ENCODE measurements around the gene CD3G.

Gene CD3G

DNA sequence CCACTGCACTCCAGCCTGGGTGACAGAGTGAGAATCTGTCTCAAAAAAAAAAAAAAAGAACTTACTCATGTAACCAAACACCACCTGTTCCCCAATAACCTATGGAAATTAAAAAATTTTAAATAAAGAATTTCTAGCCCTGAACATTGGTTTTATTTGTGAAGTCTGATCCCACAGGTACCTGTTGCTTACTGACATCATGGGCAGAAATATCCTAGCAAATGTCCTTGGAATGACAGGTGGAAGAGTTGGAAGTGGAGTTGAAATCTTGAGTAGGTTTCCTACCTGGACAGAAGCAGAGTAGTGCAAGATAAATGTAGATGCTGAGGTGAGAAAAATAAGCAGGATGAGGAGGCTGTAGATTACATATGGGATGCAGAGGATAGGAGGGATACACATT, 18.9 kb upstream of the CD3G start:
- DNase-seq (ENCODE audit: low read depth): no peak

DNA sequence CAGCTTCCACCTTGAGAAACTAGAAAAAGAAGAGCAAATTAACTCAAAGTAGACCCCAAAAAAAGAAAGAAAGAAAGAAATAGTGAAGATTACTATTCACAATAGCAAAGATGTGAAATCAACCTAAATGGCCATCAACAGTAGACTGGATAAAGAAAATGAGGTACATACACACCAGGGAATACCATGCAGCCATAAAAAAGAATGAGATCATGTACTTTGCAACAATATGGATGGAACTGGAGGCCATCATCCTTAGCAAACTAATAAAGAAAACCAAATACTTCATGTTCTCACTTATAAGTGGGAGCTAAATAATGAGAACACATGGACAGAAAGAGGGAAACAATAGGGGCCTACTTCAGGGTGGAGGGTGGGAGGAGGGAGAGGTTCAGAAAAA, 15.4 kb upstream of the CD3G start:
- no peak for DNase-seq (ENCODE audit: low read depth)

DNA sequence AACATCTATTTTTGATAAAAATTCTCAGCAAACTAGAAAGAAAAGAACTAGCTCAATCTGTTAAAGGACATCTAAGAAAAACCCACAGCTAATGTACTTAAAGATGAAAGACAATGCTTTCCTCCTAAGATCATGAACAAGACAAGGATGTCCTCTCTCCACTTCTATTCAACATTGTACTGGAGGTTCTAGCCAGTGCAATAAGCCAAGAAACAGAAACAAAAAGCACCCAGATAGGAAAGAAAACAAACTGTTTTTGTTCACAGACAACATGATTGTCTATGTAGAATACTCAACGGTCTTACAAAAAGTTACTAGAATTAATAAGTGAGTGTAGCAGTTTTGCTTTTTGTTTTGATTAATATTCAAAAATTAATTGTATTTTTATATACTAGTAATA, 9.4 kb upstream of the CD3G start:
- no peak for DNase-seq (ENCODE audit: low read depth)

GRCh38 chr11:118338637-118339061, 5.5 kb upstream of the CD3G start:
- DNase-seq (ENCODE audit: low read depth): peak; percentile 3

GRCh38 chr11:118339281-118339961, 4.7 kb upstream of the CD3G start:
- no peak for DNase-seq (ENCODE audit: low read depth)

- no peak for DNase-seq (ENCODE audit: low read depth)
Observed at GRCh38 chr11:118340449-118340848, 3.7 kb upstream of the CD3G start.

DNA sequence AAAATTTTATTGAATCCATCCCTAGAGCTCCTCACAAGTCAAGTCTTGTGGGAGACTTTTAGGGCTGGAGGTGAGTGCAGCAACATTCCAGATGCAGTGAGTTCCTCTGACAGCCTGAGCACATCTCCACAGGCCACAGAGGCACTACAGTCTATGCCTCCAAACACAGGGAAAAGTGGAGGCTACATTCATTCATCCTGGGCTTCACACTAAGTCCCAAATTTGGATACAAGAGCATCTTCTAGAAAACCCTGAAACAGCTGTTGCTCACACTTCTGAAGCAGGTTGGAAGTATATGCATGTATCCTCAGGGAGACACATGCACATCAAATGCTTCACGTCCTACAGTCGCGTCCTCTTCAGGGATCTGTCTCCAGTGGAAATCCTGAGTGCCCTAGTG, 2.9 kb upstream of the CD3G start:
- no peak for DNase-seq (ENCODE audit: low read depth)

- DNase-seq (ENCODE audit: low read depth): no peak
Observed at GRCh38 chr11:118341815-118342489, 2.2 kb upstream of the CD3G start.

DNA sequence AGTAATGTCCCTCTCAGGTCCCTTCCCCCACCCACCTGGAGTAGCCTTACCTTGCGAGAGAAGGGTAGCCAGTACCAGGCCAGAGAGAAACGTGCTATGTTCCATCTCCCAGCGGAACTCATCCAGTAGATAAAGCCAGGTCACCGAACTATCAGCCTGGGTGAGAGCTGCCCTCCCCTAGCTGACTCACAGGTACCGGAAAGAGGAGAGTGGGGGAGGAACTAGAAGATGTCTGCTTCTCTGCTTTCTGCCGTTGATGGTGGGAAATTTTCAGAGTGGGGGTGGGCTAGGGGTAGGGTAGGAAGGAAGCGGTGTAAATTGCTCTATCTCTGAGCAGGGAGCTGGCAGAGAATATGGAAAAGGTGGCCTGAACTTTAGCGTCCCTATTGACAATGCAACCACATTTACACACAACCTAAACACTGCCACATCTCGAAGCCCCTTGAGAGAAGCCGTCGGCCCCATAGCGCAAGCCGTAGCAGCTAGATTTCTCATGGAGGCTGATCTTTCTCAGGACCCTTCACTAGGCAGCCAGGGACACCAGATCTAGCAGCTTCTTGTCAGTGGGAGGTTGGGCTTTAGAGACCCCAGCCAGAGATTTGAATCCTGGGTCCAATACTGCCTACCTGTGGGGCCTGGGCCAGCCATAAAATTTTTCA, 1.5 kb upstream of the CD3G start, which contains the start of gene CD3D:
Gene CD3D, minus strand, starts transcription at position 203 of the 659 bp plus-strand sequence. Its CDS starts 98 bp downstream, at position 105.
- DNase-seq (ENCODE audit: low read depth): no peak

DNA sequence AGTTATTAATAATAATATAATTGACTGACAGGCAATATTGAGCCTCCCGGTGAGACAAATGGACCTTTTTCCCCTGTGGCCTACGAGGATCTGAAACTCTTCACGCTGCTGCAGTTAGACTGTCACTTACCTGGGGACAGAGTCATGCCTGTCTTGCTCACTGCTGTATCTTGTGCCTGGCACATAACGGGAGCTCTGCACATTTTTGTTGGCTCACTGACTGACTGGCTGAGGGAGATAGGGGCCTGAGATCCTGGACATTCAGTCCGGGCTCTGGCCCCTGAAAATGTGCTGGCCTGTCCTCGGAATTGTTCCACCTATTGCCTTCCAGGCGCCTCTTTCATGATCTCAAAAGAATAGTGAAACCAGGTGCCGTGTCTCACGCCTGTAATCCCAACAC, 896 bp upstream of the CD3G start:
- DNase-seq (ENCODE audit: low read depth): no peak

GRCh38 chr11:118349475-118349874, 5.3 kb downstream of the CD3G start:
- DNase-seq (ENCODE audit: low read depth): no peak

DNA sequence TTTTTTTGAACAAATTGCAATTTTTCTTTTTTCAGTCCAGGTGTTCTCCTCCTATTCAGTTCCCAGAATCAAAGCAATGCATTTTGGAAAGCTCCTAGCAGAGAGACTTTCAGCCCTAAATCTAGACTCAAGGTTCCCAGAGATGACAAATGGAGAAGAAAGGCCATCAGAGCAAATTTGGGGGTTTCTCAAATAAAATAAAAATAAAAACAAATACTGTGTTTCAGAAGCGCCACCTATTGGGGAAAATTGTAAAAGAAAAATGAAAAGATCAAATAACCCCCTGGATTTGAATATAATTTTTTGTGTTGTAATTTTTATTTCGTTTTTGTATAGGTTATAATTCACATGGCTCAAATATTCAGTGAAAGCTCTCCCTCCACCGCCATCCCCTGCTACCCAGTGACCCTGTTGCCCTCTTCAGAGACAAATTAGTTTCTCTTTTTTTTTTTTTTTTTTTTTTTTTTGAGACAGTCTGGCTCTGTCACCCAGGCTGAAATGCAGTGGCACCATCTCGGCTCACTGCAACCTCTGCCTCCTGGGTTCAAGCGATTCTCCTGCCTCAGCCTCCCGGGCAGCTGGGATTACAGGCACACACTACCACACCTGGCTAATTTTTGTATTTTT, 9.1 kb downstream of the CD3G start:
- DNase-seq (ENCODE audit: low read depth): peak; percentile 23

DNA sequence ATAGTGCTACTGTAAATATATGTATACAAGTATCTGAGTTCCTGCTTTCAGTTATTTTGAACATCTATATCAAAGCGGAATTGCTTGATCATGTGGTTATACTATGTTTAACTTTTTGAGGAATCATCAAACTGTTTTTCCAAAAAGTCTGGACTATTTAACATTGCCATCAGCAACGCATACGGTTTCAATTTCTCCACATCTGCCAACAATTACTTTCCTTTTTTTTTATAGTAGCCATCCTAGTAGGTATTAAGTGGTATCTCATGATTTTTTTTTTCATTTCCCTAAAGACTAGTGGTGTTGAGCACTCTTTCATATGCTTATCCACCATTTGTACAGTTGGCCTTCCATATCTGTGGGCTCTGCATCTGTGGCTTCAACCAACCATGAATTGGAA, 13.9 kb downstream of the CD3G start:
- peak; percentile 23 for DNase-seq (ENCODE audit: low read depth)

DNA sequence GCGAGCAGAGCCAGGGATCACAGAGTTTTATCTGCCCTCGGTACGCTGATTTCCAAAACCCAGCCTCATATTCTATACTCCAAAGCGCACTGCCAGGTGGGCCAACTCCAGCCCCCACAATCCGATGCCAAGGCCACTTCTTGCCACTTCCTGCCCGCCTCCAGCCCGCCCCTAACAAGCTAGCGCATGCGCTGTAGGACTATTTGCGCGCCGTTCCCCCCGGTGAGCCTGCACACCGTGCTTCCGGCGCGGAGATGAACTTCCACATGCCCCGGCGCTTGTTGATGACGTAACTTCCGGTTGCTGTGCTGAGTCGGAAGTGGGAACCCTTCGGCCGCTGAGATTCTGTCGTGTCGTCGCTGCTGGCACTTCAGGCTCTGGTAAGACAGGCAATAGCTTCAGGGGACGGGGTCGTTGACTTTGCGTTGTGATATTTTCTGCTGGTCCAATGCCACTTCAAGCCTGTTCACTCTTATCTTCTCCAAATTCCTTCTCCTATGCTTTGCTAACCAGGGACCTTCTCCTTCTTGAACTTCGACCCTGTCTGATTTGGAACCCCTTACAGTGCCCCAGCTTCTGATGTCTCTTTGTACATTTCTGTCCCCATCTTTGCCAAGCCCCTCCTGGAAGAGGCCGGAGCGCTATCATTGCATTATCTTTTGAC, 15.3 kb downstream of the CD3G start, which contains the start of gene UBE4A:
Gene UBE4A, plus strand, starts transcription at position 306 of the 664 bp plus-strand sequence. CDS start 5,481 bp downstream, outside the sequence.
- peak; percentile 92 for DNase-seq (ENCODE audit: low read depth)

DNA sequence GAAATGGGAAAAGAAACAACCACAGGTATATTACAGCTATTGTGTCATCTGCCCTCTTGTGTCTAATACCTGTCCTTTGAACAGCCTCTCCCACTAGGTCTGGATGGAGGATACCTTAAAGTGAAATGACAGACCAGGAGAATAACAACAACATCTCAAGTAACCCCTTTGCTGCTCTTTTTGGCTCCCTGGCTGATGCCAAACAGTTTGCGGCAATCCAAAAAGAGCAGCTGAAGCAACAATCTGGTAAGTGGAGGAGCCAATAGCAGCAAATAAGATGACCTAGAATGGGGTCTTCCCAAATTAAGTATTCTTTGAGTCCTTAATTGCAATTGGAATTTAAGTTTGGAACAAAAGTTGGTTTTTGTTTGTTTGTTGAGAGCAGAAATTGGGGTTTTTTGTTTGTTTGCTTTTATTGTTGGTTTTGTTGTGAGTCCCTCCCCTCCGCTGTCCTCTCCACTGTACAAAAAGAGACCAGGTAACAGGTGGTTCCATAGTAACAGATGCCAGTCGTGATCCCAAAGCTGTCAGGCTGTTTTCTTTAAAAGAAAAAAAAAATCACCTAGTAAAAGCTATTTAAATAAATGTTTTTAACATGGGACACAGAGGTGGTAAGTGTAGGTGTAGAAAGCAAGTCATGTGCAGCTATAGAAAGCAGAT, 20.9 kb downstream of the CD3G start:
- DNase-seq (ENCODE audit: low read depth): no peak

- DNase-seq (ENCODE audit: low read depth): no peak
Observed at GRCh38 chr11:118366287-118366686, 22.1 kb downstream of the CD3G start.

GRCh38 chr11:118370774-118371173, 26.6 kb downstream of the CD3G start:
- DNase-seq (ENCODE audit: low read depth): no peak

DNA sequence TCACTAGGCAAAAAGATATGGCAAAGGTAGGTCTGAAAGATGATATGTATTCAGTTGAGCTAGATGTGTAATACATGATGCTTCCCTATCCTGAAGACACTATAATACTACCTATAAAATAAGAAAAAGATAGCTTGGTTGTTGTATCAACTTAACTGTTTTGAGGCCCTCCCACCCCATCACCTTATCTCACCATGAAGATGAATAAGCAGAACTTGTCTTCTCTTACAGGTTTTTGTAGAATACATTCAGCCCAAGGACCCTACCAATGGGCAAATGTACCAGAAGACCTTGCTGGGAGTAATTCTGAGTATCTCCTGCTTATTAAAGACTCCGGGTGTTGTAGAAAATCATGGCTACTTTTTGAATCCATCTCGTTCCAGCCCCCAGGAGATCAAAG, 29.1 kb downstream of the CD3G start:
- no peak for DNase-seq (ENCODE audit: low read depth)

DNA sequence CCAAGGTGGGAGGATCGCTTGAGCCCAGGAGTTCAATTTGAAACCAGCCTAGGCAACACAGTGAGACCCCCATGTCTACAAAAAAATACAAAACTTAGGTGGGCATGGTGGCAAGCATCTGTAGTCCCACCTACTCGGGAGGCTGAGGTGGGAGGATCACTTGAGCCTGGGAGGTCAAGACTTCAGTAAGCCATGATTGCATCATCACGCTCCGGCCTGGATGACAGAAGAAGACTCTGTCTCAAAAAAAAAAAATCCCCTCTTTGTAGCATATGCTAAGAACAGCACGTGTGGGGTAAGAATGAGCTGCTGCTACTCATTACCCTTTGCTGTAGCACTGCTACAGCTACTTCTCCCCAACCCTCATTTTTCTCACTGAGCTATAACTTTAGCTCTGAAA, 29.7 kb downstream of the CD3G start:
- no peak for DNase-seq (ENCODE audit: low read depth)

DNA sequence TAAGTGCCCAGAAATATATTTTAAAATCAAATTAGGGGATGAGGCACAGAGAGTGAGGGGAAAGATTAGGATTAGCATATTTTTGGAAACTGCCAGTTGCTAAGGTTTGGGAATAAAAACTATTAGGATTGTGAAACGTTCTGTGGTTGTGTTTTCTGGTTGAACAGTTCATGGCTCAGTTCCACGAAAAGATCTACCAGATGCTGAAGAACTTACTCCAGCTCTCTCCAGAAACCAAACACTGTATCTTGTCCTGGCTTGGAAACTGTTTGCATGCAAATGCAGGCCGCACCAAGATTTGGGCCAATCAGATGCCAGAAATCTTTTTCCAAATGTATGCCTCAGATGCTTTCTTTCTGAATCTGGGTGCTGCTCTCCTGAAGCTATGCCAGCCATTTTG, 30.6 kb downstream of the CD3G start:
- DNase-seq (ENCODE audit: low read depth): no peak

GRCh38 chr11:118375978-118376377, 31.8 kb downstream of the CD3G start:
- DNase-seq (ENCODE audit: low read depth): no peak

GRCh38 chr11:118379497-118379896, 35.4 kb downstream of the CD3G start:
- no peak for DNase-seq (ENCODE audit: low read depth)
